Prostate gland (tissue), 2 donors: ENCODE data around the gene YDJC. TPM values are rescaled to one million over a fixed set of nuclear protein-coding genes. Genes with fewer than 3 reads are reported as not detected.
"Not testable (repeated sequence)": the region's sequence is repeated elsewhere in the genome, so short reads cannot be mapped to it uniquely, and the experiment has no call there.

Experiments
- DNase-seq: peaks from one replicate; pipeline ENCODE4 v3.0.0-alpha.2; 2019; ENCODE audit warnings: low spot score
- H3K27ac ChIP-seq, 2 donors: fragments of 200-600 bp; sonication (generic); 2 replicates each; pipeline ENCODE4 v1.5.1; 2017 to 2019
- H3K27me3 ChIP-seq: fragments of 200-600 bp; sonication (generic); replicated peaks from 2 replicates; pipeline ENCODE4 v1.5.1; 2019; ENCODE audit not compliant: insufficient read depth
- H3K36me3 ChIP-seq, 2 donors: fragments of 200-600 bp; sonication (generic); 1 replicate in 1 of 2; 2 replicates in 1 of 2; pipeline versions ENCODE4 v1.5.1 to v1.8.1; 2017 to 2019
- H3K4me1 ChIP-seq: fragments of 200-600 bp; sonication (generic); replicated peaks from 2 replicates; pipeline ENCODE4 v1.5.1; 2019
- H3K4me3 ChIP-seq, 2 donors: fragments of 200-600 bp; sonication (generic); 2 replicates each; pipeline ENCODE4 v1.5.1; 2017 to 2019
- H3K9me3 ChIP-seq: fragments of 200-600 bp; sonication (generic); 2 replicates; pipeline ENCODE4 v1.5.1; 2017
- CTCF ChIP-seq, 4 experiments: fragments of 200-600 bp in 2 of 4; fragments of 450-650 bp in 2 of 4; sonication (generic) in 2 of 4; IDR thresholded peaks; 1 replicate in 3 of 4; 2 replicates in 1 of 4; pipeline ENCODE4 v1.5.1; 2016 to 2019; ENCODE audit warnings: antibody characterized with exemption in 4 of 4, mild to moderate bottlenecking in 2 of 4, moderate library complexity in 2 of 4
- POLR2A ChIP-seq: fragments of 450-650 bp; IDR thresholded peaks from one replicate; pipeline ENCODE4 v1.6.1; 2016; ENCODE audit warnings: antibody characterized with exemption, mild to moderate bottlenecking
- POLR2AphosphoS5 ChIP-seq: sonication (generic); formaldehyde crosslinking; IDR thresholded peaks from one replicate; pipeline ENCODE4 v1.6.1; 2017; ENCODE audit warnings: antibody characterized with exemption
- WGBS: methylation state at CpG from one replicate; pipeline ENCODE4 v1.1.5; 2018; 5-methylcytosine and 5-hydroxymethylcytosine counted together
- intact Hi-C: fragments of 100-400 bp; cut with DNase I; formaldehyde crosslinking; loops from one replicate; pipeline ENCODE4 v1.14.2; 2022
- total RNA-seq, 2 donors: library from RNA; depleted of rRNA; stranded (reverse); fragments of >200 nt; gene quantifications; one replicate each; pipeline ENCODE4 v1.1.0, GENCODE V29; 2016

Gene YDJC
- 10 to 100 TPM; 44.9 to 74.1 TPM for total RNA-seq

DNA sequence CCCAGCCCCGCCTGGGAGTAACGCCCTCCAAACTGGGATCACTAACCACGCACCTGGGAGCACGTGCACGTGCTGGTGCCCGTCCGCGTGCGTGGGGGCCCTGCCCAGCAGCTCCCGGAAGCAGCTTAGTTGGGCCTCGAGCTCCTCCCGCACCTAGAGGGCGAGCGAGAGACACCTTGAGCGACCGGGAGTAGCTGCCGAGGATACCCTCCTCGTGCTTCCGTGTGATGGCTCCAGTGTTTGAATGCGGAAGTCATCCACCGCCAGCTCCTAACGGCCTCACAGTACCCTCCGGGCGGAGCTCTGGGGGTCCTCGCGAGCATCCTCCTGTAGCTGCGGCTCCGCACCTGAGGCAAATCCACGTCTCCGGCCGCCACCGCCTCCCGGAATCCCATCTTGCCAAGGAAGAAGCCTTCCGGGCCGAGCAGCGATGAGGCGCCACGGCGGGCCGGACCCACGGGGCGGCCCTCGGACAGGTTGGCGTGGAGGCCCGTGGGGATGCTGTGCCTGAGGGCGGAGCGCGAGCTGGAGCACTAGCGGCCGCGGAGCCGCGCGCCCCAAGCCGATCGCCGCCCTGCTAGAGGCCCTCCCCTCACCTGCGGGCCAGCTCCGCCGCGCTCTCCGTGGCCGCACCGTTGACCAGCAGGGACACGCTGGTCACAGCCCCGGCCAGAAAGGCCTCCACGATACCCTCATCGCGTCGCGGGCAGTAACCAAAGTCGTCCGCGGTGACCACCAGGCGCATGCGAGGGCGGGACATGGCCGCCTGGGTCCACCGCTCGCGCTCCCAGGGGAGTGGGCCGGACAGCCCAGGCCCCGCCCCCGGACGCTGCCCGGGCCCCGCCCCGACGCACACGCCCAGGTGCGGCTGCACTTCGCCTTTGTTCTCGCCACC lies at the start of gene YDJC:
Gene YDJC (minus strand): TSS at position 768 of the 895 bp plus-strand sequence. CDS start 8 bp downstream, at position 760.
- peak; percentile 93 for DNase-seq
- peak; percentile 38 to 95 (median 83) for TF ChIP-seq CTCF (IDR thresholded peaks at IDR 0.05)
- TF ChIP-seq POLR2A: peak; percentile 56
- TF ChIP-seq POLR2AphosphoS5: peak; percentile 78
- Histone ChIP-seq H3K36me3 (no peaks in the 10 kb centered on the region), H3K9me3 (no peaks in the 10 kb centered on the region), H3K4me3 (peak within 1 kb of the TSS; percentile 74 to 92), H3K27ac (peak within 1 kb of the TSS; percentile 79 to 82), H3K4me1 (peaks cover 11% of the 10 kb centered on the region), H3K27me3 (no peaks in the 10 kb centered on the region)
- WGBS: under 1% methylated on average over 70 of the region's 93 CpGs
- intact Hi-C loops: no loop called here

GRCh38 chr22:21679383-21679782 lies 49.6 kb upstream of the YDJC start:
- no peak overlapping the region for H3K4me3 ChIP-seq
- intact Hi-C loops: no loop called here
- 91% methylated on average over 4 of the region's 4 CpGs for WGBS
- no peaks in the 10 kb centered on the region for H3K9me3 ChIP-seq
- DNase-seq: no peak
- no peak for TF ChIP-seq POLR2AphosphoS5
- TF ChIP-seq POLR2A: no peak
- no peak for TF ChIP-seq CTCF (IDR thresholded peaks at IDR 0.05)
- H3K27ac ChIP-seq: no peak overlapping the region
- H3K4me1 ChIP-seq: no peaks in the 10 kb centered on the region
- H3K36me3 ChIP-seq: peaks cover 0 to 10% of the 10 kb centered on the region in 2 donors
- H3K27me3 ChIP-seq: no peaks in the 10 kb centered on the region

DNA sequence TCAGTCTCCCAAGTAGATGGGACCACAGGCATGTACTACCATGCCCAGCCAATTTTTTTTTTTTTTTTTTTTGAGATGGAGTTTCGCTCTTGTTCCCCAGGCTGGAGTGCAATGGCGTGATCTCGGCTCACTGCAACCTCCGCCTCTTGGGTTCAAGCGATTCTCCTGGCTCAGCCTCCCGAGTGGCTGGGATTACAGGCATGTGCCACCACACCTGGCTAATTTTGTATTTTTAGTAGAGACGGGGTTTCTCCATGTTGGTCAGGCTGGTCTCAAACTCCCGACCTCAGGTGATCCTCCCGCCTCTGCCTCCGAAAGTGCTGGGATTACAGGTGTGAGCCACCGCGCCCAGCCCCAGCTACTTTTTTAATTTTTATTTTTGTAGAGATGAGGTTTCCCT lies 49.0 kb upstream of the YDJC start:
- intact Hi-C loops, H3K27me3 ChIP-seq, DNase-seq, H3K4me1 ChIP-seq, H3K9me3 ChIP-seq, H3K4me3 ChIP-seq, H3K36me3 ChIP-seq, H3K27ac ChIP-seq: not testable (repeated sequence)
- WGBS: 95% methylated on average over 12 of the region's 12 CpGs

- Histone ChIP-seq H3K27ac (no peak overlapping the region), H3K9me3 (no peaks in the 10 kb centered on the region), H3K4me3 (no peak overlapping the region), H3K4me1 (no peaks in the 10 kb centered on the region), H3K27me3 (no peaks in the 10 kb centered on the region), H3K36me3 (peaks cover 0 to 6% of the 10 kb centered on the region in 2 donors)
- TF ChIP-seq POLR2AphosphoS5 (no peak), POLR2A (no peak), CTCF (IDR thresholded peaks at IDR 0.05) (no peak)
- DNase-seq: no peak
- intact Hi-C loops: no loop called here
- WGBS: 76% methylated on average over 15 of the region's 15 CpGs
Observed at GRCh38 chr22:21677606-21678443, 48.0 kb upstream of the YDJC start.

DNA sequence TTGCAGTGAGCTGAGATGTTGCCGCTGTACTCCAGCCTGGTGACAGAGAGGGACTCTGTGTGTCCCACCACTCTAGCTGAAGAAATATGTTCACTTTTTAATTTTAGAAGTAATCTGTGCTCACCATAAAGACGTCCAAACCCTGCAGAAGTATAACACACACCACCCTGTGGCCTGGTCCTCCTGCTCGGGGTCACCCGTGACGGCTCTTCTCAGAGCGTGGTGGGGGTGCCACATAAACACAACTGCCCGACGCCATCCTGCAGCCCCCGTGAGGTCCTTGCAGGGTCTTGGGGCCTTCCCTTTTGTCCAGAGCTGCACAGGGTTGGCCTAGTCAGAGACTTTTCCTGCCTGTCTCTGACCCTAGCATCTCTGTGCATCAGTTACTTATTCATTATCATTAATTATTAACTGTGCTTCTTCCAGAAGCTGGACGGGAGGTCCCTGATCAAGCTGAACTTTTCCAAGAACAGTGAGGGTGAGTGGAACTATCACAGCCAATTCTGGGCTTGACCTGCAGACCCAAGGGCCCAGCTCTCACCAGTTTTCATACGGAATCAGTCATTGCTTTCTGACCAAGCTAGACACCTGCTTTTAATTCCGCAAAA lies 44.9 kb upstream of the YDJC start:
- 95% methylated on average over 12 of the region's 12 CpGs for WGBS

More for the DNA sequence above, 44.9 kb upstream of the YDJC start:
- H3K4me3 ChIP-seq: no peak overlapping the region
- intact Hi-C loops: no loop called here
- H3K27me3 ChIP-seq: no peaks in the 10 kb centered on the region
- no peak overlapping the region for H3K27ac ChIP-seq
- no peak for TF ChIP-seq CTCF (IDR thresholded peaks at IDR 0.05)
- TF ChIP-seq POLR2A: no peak
- TF ChIP-seq POLR2AphosphoS5: no peak
- peaks cover 0 to 19% of the 10 kb centered on the region in 2 donors for H3K36me3 ChIP-seq
- DNase-seq: no peak
- no peaks in the 10 kb centered on the region for H3K4me1 ChIP-seq
- no peaks in the 10 kb centered on the region for H3K9me3 ChIP-seq
